NCI-H1694 treated with DMSO at 0.1 percent for 48 hours (cell line): Measurements from ENCODE around the gene MAPKBP1.

ENCODE experiments used
- DNase-seq: peaks from one replicate; lab custom pipeline; 2025; lab: John Stamatoyannopoulos, UW

Gene MAPKBP1

DNA sequence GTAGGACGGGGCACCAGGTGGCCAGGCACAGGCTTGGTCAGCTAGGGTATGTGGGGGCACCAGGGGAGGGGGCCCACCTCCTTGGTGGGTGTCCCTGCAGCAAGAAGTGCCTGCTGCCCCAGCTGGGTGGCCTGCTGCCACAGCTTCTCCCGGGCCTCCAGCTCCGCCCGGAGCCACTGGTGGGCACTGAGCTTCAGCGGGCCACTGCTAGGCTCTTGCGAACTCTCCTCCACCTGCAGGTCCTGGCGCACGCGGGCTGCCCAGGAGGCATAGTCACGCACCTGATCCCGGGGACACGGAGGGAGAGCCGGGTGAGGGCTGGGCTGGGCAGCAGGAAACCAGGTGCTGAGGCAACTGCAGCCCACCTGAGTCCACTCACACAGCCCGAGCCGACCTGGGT, 94.0 kb downstream of the MAPKBP1 start:
- DNase-seq: no peak

GRCh38 chr15:41869770-41870688, 95.7 kb downstream of the MAPKBP1 start:
- DNase-seq: no peak

GRCh38 chr15:41870689-41871081, 96.4 kb downstream of the MAPKBP1 start:
- no peak for DNase-seq

DNA sequence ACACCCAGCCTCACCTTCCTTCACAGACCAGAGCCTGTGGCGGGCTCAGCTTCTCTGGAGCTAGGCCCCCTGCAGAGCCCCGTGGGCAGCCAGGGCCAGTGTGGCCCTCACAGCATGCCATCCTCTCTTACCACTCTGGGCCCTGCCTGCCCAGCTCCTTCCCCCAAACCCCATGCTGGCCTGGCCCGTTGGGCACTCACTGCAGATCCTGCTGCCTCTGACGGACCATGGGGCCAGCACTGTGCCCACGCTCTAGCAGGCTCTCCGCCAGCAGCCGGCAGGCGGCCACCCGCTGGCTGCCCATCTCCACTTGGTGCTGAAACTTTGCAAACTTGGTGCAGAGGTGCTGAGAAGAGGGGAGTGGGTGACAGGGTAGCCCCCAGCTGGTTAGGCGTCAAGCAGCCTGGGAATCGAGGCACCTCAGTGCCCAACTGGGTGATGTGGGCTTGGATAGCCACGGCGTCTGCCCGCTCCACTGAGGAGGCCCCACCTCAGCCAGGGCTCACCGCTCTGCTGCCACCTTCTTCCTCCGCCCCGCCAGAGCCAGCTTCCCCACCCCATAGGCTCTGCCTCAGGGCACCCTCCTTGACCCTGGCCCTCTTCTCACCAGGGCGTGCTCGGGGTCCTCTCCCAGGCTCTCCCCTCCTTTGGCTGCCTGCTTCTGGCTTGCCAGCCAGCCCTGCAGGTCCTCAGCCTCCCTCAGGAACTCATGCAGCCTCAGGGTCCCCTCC, 97.1 kb downstream of the MAPKBP1 start:
- no peak for DNase-seq

GRCh38 chr15:41872166-41872747, 98.0 kb downstream of the MAPKBP1 start:
- no peak for DNase-seq

DNA sequence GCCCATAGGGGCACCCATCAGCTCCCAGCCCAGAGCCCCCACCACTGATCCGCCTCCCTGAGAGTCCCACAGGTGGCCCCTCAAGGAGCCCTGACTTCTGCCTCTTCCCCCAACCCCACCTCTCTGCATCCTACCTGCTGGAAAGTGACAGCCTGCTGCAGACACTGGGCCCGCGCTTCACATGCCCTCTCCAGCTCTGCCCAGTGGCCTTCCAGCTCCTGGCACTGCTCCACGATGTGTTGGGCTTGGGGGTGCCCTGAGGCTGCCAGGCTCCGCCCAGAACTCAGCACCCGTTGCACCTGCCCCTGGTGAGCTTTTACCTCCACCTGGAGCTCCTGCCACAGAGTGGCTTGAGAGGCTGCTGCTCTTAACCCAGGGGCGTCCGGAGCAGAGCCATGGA, 99.4 kb downstream of the MAPKBP1 start:
- no peak for DNase-seq

- no peak for DNase-seq
These were observed 100.5 kb downstream of the MAPKBP1 start for GRCh38 chr15:41874736-41875135.

- DNase-seq: no peak
These were observed 101.7 kb downstream of the MAPKBP1 start for GRCh38 chr15:41876007-41876406.

DNA sequence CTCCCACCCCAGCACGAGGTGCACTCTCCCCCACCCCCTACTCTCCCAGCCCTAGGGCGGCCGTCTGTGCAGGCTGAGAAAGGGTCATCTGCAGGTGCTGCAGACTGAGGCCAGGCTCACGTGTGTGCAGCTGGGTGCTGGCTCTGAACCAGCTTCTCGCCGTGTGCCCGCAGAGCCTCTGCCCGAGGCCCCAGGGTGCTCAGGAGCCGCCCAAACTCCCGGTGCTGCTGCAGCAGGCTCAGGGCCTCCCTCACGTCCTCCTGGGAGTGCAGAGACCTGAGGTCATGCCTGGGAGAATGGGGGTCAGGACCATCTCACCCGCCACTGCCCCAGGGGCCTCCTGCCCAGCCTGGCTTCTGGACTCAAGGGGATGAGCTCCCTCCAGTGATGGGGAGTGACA, 102.4 kb downstream of the MAPKBP1 start:
- no peak for DNase-seq
